Activated T-cell treated with anti-CD3 and anti-CD28 coated beads for 1 hour (primary cell): ENCODE data around the gene ALKBH6.
A peak's percentile ranks its signal among the peaks of the same experiment; 100 is the strongest.
"Not testable (repeated sequence)": the region's sequence is repeated elsewhere in the genome, so short reads cannot be mapped to it uniquely, and the experiment has no call there.

Source experiments
- DNase-seq: peaks from one replicate; pipeline ENCODE4 v3.0.0-alpha.2; 2020; ENCODE audit warnings: low read depth

Gene ALKBH6

GRCh38 chr19:35992907-35993765 lies 20.9 kb downstream of the ALKBH6 start:
- DNase-seq: no peak

GRCh38 chr19:35991731-35992450 lies 22.1 kb downstream of the ALKBH6 start:
- no peak for DNase-seq

- no peak for DNase-seq
These were observed 23.0 kb downstream of the ALKBH6 start for GRCh38 chr19:35990771-35991730.

- DNase-seq: no peak
These were observed 23.9 kb downstream of the ALKBH6 start for GRCh38 chr19:35990156-35990555.

GRCh38 chr19:35988824-35989223 lies 25.2 kb downstream of the ALKBH6 start:
- DNase-seq: no peak

- DNase-seq: no peak
These were observed 26.5 kb downstream of the ALKBH6 start for GRCh38 chr19:35987571-35987896.

- DNase-seq: no peak
These were observed 27.1 kb downstream of the ALKBH6 start for GRCh38 chr19:35986664-35987570.

- DNase-seq: no peak
These were observed 27.9 kb downstream of the ALKBH6 start for GRCh38 chr19:35986111-35986510.

GRCh38 chr19:35983177-35983576 lies 30.8 kb downstream of the ALKBH6 start:
- DNase-seq: no peak

GRCh38 chr19:35980997-35981396 lies 33.0 kb downstream of the ALKBH6 start:
- DNase-seq: not testable (repeated sequence)

GRCh38 chr19:35978832-35979365 lies 35.1 kb downstream of the ALKBH6 start:
- DNase-seq: no peak

GRCh38 chr19:35978271-35978670 lies 35.7 kb downstream of the ALKBH6 start:
- DNase-seq: no peak

GRCh38 chr19:35977446-35978222 lies 36.4 kb downstream of the ALKBH6 start:
- no peak for DNase-seq

GRCh38 chr19:35975608-35976214 lies 38.3 kb downstream of the ALKBH6 start:
- DNase-seq: no peak

GRCh38 chr19:35973487-35973886 lies 40.5 kb downstream of the ALKBH6 start:
- no peak for DNase-seq

GRCh38 chr19:35966771-35967170 lies 47.2 kb downstream of the ALKBH6 start:
- no peak for DNase-seq

- DNase-seq: peak; percentile 23
These were observed 50.5 kb downstream of the ALKBH6 start for GRCh38 chr19:35963514-35963913.

GRCh38 chr19:35960432-35960972 lies 53.5 kb downstream of the ALKBH6 start:
- DNase-seq: no peak

GRCh38 chr19:35959968-35960320 lies 54.1 kb downstream of the ALKBH6 start:
- no peak for DNase-seq
